ENCODE data around the gene CCDC24. TPM values are rescaled to one million over a fixed set of nuclear protein-coding genes. Genes with fewer than 3 reads are reported as not detected.

Gene CCDC24
- polyA plus RNA-seq, 3 donors = 1.1 to 3.0 (median 1.9) TPM

DNA sequence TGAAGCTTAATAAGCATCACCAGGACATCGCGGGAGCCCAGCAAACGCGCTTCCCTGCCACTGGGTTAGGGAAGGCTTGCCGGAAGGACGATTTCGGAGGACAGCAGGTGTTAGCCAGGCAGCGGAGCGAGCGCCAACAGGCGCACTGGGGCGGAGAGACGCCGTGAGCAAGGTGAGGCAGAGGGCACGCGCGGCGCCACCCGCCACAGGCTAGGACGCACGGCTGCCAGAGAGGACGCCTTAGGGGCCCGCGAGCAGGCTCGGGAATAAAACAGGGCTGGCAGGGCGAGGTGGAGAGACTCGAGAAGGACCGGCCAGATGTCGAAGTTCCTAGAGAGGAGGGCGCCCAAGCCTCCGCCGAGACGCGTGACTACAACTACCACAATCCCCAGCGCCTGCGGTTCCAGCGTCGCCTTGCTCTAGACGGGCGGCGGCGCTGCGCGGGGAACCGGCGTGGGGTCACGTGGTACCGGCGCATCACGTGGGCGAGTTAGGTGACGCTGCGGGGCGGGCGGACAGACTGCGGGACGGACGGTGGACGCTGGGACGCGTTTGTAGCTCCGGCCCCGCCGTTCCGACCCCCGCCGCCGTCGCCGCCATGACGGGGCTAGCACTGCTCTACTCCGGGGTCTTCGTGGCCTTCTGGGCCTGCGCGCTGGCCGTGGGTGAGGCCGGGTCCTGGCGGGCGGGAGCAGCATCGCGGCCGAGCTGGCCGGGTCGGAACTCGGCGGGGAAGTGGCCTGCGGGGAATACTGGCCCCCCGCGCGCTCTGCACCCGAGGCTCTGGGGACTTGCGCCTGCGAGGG is 16.8 kb upstream of the CCDC24 start, which contains the start of gene ATP6V0B:
Gene ATP6V0B, plus strand, starts transcription at position 518 of the 806 bp plus-strand sequence. Its CDS starts 81 bp downstream, at position 599.
- TF ChIP-seq, protein P1, sequence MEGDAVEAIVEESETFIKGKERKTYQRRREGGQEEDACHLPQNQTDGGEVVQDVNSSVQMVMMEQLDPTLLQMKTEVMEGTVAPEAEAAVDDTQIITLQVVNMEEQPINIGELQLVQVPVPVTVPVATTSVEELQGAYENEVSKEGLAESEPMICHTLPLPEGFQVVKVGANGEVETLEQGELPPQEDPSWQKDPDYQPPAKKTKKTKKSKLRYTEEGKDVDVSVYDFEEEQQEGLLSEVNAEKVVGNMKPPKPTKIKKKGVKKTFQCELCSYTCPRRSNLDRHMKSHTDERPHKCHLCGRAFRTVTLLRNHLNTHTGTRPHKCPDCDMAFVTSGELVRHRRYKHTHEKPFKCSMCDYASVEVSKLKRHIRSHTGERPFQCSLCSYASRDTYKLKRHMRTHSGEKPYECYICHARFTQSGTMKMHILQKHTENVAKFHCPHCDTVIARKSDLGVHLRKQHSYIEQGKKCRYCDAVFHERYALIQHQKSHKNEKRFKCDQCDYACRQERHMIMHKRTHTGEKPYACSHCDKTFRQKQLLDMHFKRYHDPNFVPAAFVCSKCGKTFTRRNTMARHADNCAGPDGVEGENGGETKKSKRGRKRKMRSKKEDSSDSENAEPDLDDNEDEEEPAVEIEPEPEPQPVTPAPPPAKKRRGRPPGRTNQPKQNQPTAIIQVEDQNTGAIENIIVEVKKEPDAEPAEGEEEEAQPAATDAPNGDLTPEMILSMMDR (IDR thresholded peaks at IDR 0.05) = peak; percentile 21
- Mint-ChIP-seq H3K4me1 (peaks cover 53% of the 10 kb centered on the region), H3K4me3 (peak within 1 kb of the TSS; percentile 98 to 99), H3K36me3 (peaks cover 35 to 42% of the 10 kb centered on the region in 2 donors), H3K27ac (peak within 1 kb of the TSS; percentile 95 to 97 (median 96)), H3K9me3 (peaks cover 0 to 1% (median 0%) of the 10 kb centered on the region in 7 donors), H3K27me3 (ENCODE audit: low read depth in 3 of 3) (peaks cover 2 to 8% (median 2%) of the 10 kb centered on the region in 3 donors)
- Histone ChIP-seq H3K9ac (ENCODE audit: insufficient read depth, low read length, poor library complexity, severe bottlenecking) (peak within 1 kb of the TSS; percentile 100), H3K4me1 (ENCODE audit: control insufficient read depth in 1 of 2, insufficient read depth in 2 of 2, low read length in 2 of 2) (peaks cover 50 to 59% of the 10 kb centered on the region in 2 donors), H3K4me2 (replicated peaks; ENCODE audit: extremely low read depth, low read length, poor library complexity, severe bottlenecking) (peak within 1 kb of the TSS; percentile 79), H3K27me3 (ENCODE audit: control insufficient read depth in 2 of 2, insufficient read depth in 2 of 2, low read length in 2 of 2) (no peaks in the 10 kb centered on the region), H3K27ac (ENCODE audit: low read depth in 1 of 2, low read length in 2 of 2) (peak within 1 kb of the TSS; percentile 97 to 99), H3K36me3 (replicated peaks in 1 of 2; ENCODE audit: control insufficient read depth in 1 of 2, insufficient read depth in 2 of 2, low read length in 2 of 2) (peaks cover 25 to 37% of the 10 kb centered on the region in 2 donors), H4K20me1 (ENCODE audit: insufficient read depth, low read length) (peaks cover 41% of the 10 kb centered on the region), H3K9me3 (replicated peaks in 1 of 2; ENCODE audit: control insufficient read depth in 1 of 2, insufficient read depth in 1 of 2, low read length in 2 of 2) (no peaks in the 10 kb centered on the region), H3K4me3 (replicated peaks in 1 of 3; ENCODE audit: low read depth in 2 of 3, low read length in 3 of 3) (peak within 1 kb of the TSS; percentile 86 to 98 (median 97)), H2AFZ (ENCODE audit: insufficient read depth, low read depth, low read length, poor library complexity, severe bottlenecking) (peak within 1 kb of the TSS; percentile 99), H3K79me2 (ENCODE audit: insufficient read depth, low read length) (peaks cover 48% of the 10 kb centered on the region)
- WGBS (ENCODE audit: insufficient coverage) = under 1% methylated on average over 85 of the region's 93 CpGs
- DNase-seq = peak; percentile 94 to 95 (median 94)
- intact Hi-C loops (cut with micrococcal nuclease) = loop anchor here (1.0 to 10.0 kb wide), 4 partner anchors 28 to 380 kb away; partner anchors contain the start of genes IPO13 (in 2 of the 2), ERI3 (in 1 of the 2) and KDM4A (in 1 of the 2)

DNA sequence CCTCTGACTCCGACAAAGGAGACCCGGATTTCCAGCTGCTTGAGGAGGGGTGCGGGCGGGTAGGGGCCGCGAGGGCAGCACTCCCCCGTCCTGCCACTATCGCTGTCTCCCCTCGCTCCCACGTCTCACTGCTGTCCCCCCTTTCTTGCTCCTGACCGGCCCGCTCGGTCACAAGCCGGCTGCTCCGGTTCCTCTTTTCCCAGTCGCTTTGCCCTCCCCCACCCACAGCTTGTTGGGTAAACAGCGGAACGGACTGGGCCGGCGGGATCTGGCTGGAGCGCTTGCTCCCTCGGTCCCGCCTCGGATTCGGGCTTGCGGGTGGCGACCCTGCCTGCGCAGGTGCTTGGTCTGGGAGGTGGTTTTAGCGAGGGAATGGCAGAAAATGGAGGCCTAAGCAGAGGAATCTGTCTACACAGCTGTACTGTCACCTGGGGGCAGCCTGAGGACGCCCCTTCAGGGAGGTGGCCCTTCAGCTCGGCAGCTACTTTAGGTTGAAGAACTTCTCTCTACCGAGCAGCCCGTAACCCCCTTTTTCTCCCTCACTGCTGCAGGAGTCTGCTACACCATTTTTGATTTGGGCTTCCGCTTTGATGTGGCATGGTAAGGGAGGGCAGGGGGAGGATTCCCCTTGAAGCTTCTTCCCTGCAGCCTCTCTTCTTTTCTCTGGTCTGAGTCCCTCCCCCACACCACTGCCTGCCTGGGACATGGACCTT is 16.0 kb upstream of the CCDC24 start:
- Mint-ChIP-seq H3K4me1 (peaks cover 55% of the 10 kb centered on the region), H3K36me3 (peaks cover 35 to 42% of the 10 kb centered on the region in 2 donors), H3K27me3 (ENCODE audit: low read depth in 3 of 3) (peaks cover 3 to 8% (median 4%) of the 10 kb centered on the region in 3 donors), H3K9me3 (peaks cover 0 to 1% (median 0%) of the 10 kb centered on the region in 7 donors), H3K4me3 (peak overlapping the region; percentile 98 to 99), H3K27ac (peak overlapping the region; percentile 95 to 97 (median 96))
- Histone ChIP-seq H4K20me1 (ENCODE audit: insufficient read depth, low read length) (peaks cover 45% of the 10 kb centered on the region), H3K4me1 (ENCODE audit: control insufficient read depth in 1 of 2, insufficient read depth in 2 of 2, low read length in 2 of 2) (peaks cover 48 to 61% of the 10 kb centered on the region in 2 donors), H3K9ac (ENCODE audit: insufficient read depth, low read length, poor library complexity, severe bottlenecking) (peak overlapping the region; percentile 100), H2AFZ (ENCODE audit: insufficient read depth, low read depth, low read length, poor library complexity, severe bottlenecking) (peak overlapping the region; percentile 99), H3K79me2 (ENCODE audit: insufficient read depth, low read length) (peaks cover 43% of the 10 kb centered on the region), H3K4me3 (replicated peaks in 1 of 3; ENCODE audit: low read depth in 2 of 3, low read length in 3 of 3) (peak overlapping the region; percentile 86 to 98 (median 97)), H3K9me3 (replicated peaks in 1 of 2; ENCODE audit: control insufficient read depth in 1 of 2, insufficient read depth in 1 of 2, low read length in 2 of 2) (no peaks in the 10 kb centered on the region), H3K36me3 (replicated peaks in 1 of 2; ENCODE audit: control insufficient read depth in 1 of 2, insufficient read depth in 2 of 2, low read length in 2 of 2) (peaks cover 25 to 37% of the 10 kb centered on the region in 2 donors), H3K27ac (ENCODE audit: low read depth in 1 of 2, low read length in 2 of 2) (peak overlapping the region; percentile 97 to 99), H3K27me3 (ENCODE audit: control insufficient read depth in 2 of 2, insufficient read depth in 2 of 2, low read length in 2 of 2) (no peaks in the 10 kb centered on the region), H3K4me2 (replicated peaks; ENCODE audit: extremely low read depth, low read length, poor library complexity, severe bottlenecking) (peak overlapping the region; percentile 79)
- TF ChIP-seq, protein P1 (IDR thresholded peaks at IDR 0.05) = no peak
- WGBS (ENCODE audit: insufficient coverage) = 0% methylated on average over 28 of the region's 34 CpGs
- DNase-seq = peak; percentile 77 to 85 (median 83)
- intact Hi-C loops (cut with micrococcal nuclease) = loop anchor here in 1 of 2 donors (2.0 to 10.0 kb wide), 3 partner anchors 29 to 379 kb away; partner anchors contain the start of genes ERI3, IPO13 and KDM4A

Measured in CD14-positive monocyte (primary cell).